Heart right ventricle (tissue), 16 donors: ENCODE data around the gene UACA. TPM values are rescaled to one million over a fixed set of nuclear protein-coding genes. Genes with fewer than 3 reads are reported as not detected.

Experiments used
- ATAC-seq, 8 donors: fragments of 200-7000 bp; cut with Tn5 transposase; one replicate each; pipeline ENCODE4 v1.9.1; 2020; ENCODE audit warnings: mild to moderate bottlenecking in 8 of 8, moderate library complexity in 8 of 8, moderate number of reproducible peaks in 1 of 8
- DNase-seq, 2 donors: peaks; one replicate each; pipeline ENCODE4 v3.0.0-alpha.2; 2020
- H3K27ac ChIP-seq, 10 donors: fragments of 200-600 bp; sonication (generic) in 2 of 10; one replicate each; pipeline versions ENCODE4 v1.5.0 to v1.8.0; 2020 to 2022; ENCODE audit warnings: mild to moderate bottlenecking in 3 of 10
- H3K27me3 ChIP-seq, 7 donors: fragments of 200-600 bp; one replicate each; pipeline ENCODE4 v1.8.0; 2021 to 2022; ENCODE audit warnings: mild to moderate bottlenecking in 2 of 7
- H3K36me3 ChIP-seq, 9 donors: fragments of 200-600 bp; sonication (generic) in 1 of 9; one replicate each; pipeline versions ENCODE4 v1.5.0 to v1.8.0; 2020 to 2022; ENCODE audit warnings: mild to moderate bottlenecking in 2 of 9
- H3K4me1 ChIP-seq, 9 donors: fragments of 200-600 bp; sonication (generic) in 1 of 9; one replicate each; pipeline versions ENCODE4 v1.5.0 to v1.8.0; 2020 to 2022; ENCODE audit warnings: mild to moderate bottlenecking in 4 of 9
- H3K4me3 ChIP-seq, 10 donors: fragments of 200-600 bp; sonication (generic) in 2 of 10; one replicate each; pipeline versions ENCODE4 v1.5.0 to v1.8.0; 2020 to 2022; ENCODE audit warnings: mild to moderate bottlenecking in 7 of 10, moderate library complexity in 2 of 10
- H3K9me3 ChIP-seq, 11 donors: fragments of 200-600 bp in 10 of 11; sonication (generic) in 2 of 11; one replicate each; pipeline versions ENCODE4 v1.5.0 to v1.8.0; 2013 to 2022; ENCODE audit warnings: mild to moderate bottlenecking in 2 of 11, control low read depth in 1 of 11, moderate library complexity in 1 of 11
- CTCF ChIP-seq, 9 donors: fragments of 200-600 bp; sonication (generic) in 2 of 9; IDR thresholded peaks; one replicate each; pipeline versions ENCODE4 v1.5.0 to v1.8.0; 2021 to 2022; ENCODE audit warnings: antibody characterized with exemption in 9 of 9, mild to moderate bottlenecking in 5 of 9, moderate library complexity in 1 of 9
- WGBS, 2 donors: extraction: QIAGEN DNeasy Blood & Tissue Kit; methylation state at CpG; one replicate each; pipeline ENCODE4 v1.1.7; 2013; ENCODE audit warnings: inconsistent platforms in 1 of 2; 5-methylcytosine and 5-hydroxymethylcytosine counted together
- intact Hi-C, 10 donors: fragments of 100-400 bp; cut with DNase I; formaldehyde crosslinking; loops; one replicate each; pipeline versions ENCODE4 v1.11.1 to v1.14.2; 2022
- polyA plus RNA-seq, 2 donors: library from polyadenylated mRNA; stranded (reverse); fragments of 200-250 nt; gene quantifications; one replicate each; pipeline ENCODE4 v1.2.3, GENCODE V29; 2013
- total RNA-seq, 10 donors: library from RNA; stranded (reverse); fragmentation: NEBNext Ultra II Directional in 3 of 10; extraction: Animal tissue kit (Norgen Biotek cat#: 25700) in 3 of 10; gene quantifications; one replicate each; pipeline versions ENCODE4 v1.2.1 to v1.2.4, GENCODE V29; 2021 to 2023
- donor health status: Arrhythmogenic right ventricular cardiomyopathy.
- donor health status: ischemic (EF 13 %, LVEDD 7.1; RV severe dilation, severe dysfunction).
- donor health status: healthy with polysubstance abuse.
- donor health status: DM: no; HTN: yes; CAD: no.
- donor health status: DM: no; HTN: no; CAD: no.
- donor health status: ischemic (EF 25% LVEDD 6.9; RV normal size, moderate dysfunction).
- donor health status: ischemic (EF 25% LVEDD 5.7; RV mildly dilated, moderate dysfunction).
- donor health status: healthy.
- donor health status: DM: yes; HTN: yes; CAD: no.
- donor health status: Ischemic cardiomyopathy.
- donor health status: ischemic (EF 35%, LVEDD 5.7; RV mildly dilated, moderate dysfunction).
- donor health status: nonischemic (EF 11% LVEDD 7.7; RV severe dilation, severe dysfunction).
- donor health status: DM: yes; HTN: yes; CAD: no.
- donor health status: PGD.
- donor health status: ischemic (EF 29% LVEDD 5.4; RV normal size, mild dysfunction).
- donor health status: nonischemic (EF 23%, LVEDD 6.1; RV moderate dilation, normal function).

UACA gene
- total and polyA plus RNA-seq, 12 donors: 14.2 to 75.4 (median 47.1) TPM

DNA sequence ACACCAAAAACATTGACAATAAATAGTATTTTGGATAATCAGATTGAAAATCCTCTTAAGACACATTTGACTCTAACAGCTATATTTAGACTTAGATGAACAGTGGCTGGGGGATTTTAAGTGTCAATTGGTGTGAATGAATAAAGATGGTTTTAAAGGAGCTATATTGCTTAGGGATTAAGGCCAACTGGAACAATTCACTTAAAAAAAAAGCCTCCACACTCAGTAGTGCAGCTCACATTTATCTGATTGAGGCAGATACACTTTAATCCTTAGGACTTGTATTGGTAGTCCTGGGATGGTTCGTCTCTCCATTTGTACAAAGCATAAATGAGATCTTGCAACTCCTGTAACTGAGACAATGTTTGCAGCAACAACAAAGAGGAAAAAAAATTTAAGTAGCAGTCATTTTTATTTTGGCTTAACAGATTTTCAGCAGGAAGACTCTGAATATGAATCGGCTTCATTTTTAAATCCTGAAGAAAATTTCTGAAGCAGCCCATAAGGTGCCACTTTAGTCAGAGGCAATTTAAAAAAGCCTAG is 112.0 kb downstream of the UACA start:
- H3K4me3 ChIP-seq: no peak overlapping the region
- H3K27ac ChIP-seq: no peak overlapping the region
- intact Hi-C loops: no loop called here
- DNase-seq: no peak
- no peak for ATAC-seq
- 94 to 97% methylated on average over 2 of the region's 2 CpGs for WGBS, 2 donors
- H3K27me3 ChIP-seq: no peaks in the 10 kb centered on the region
- peaks cover 0 to 45% (median 14%) of the 10 kb centered on the region in 9 donors for H3K36me3 ChIP-seq
- peaks cover 0 to 7% (median 0%) of the 10 kb centered on the region in 9 donors for H3K4me1 ChIP-seq
- no peak for TF ChIP-seq CTCF (IDR thresholded peaks at IDR 0.05)
- H3K9me3 ChIP-seq: no peaks in the 10 kb centered on the region

GRCh38 chr15:70650567-70651302 is 112.6 kb downstream of the UACA start:
- Histone ChIP-seq H3K36me3 (peaks cover 0 to 39% (median 14%) of the 10 kb centered on the region in 9 donors), H3K27me3 (no peaks in the 10 kb centered on the region), H3K27ac (peak overlapping the region in 1 of 10 donors; percentile 9), H3K9me3 (no peaks in the 10 kb centered on the region), H3K4me3 (no peak overlapping the region), H3K4me1 (peaks cover 0 to 7% (median 0%) of the 10 kb centered on the region in 9 donors)
- no peak for TF ChIP-seq CTCF (IDR thresholded peaks at IDR 0.05)
- DNase-seq (no peak), ATAC-seq (no peak)
- WGBS, 2 donors: 83 to 84% methylated on average over 10 of the region's 10 CpGs
- intact Hi-C loops: no loop called here

DNA sequence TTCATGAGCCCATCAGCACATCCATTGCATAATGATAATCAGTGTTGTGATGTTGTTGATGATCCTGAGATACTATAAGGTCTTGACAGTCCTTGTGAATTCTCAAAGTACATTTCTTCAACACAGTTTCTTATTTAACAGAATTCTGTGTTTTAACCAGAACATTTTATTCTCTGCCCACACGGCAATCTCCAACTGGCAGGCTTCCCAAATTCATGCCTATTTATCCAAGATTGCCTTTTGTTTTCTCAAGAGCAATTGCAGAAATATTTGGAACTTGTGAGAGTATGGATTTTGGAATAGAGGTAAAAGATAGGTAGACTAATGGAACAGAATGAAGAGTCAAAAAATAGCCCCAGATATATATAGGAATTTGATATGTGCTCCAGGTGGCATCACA is 116.0 kb downstream of the UACA start:
- Histone ChIP-seq H3K4me1 (peaks cover 0 to 7% (median 0%) of the 10 kb centered on the region in 9 donors), H3K27ac (no peak overlapping the region), H3K27me3 (no peaks in the 10 kb centered on the region), H3K36me3 (peaks cover 0 to 11% (median 0%) of the 10 kb centered on the region in 9 donors), H3K9me3 (no peaks in the 10 kb centered on the region), H3K4me3 (no peak overlapping the region)
- no peak for TF ChIP-seq CTCF (IDR thresholded peaks at IDR 0.05)
- WGBS, 2 donors: 56 to 57% methylated on average over 1 of the region's 1 CpG
- ATAC-seq (no peak), DNase-seq (no peak)
- intact Hi-C loops: no loop called here

- ATAC-seq (no peak), DNase-seq (no peak)
- Histone ChIP-seq H3K9me3 (no peaks in the 10 kb centered on the region), H3K27me3 (no peaks in the 10 kb centered on the region), H3K4me1 (peaks cover 0 to 7% (median 0%) of the 10 kb centered on the region in 9 donors), H3K27ac (no peak overlapping the region), H3K36me3 (no peaks in the 10 kb centered on the region), H3K4me3 (no peak overlapping the region)
- no peak for TF ChIP-seq CTCF (IDR thresholded peaks at IDR 0.05)
- 35% methylated on average over 1 of the region's 1 CpG for WGBS, 2 donors
- intact Hi-C loops: no loop called here
Measured at GRCh38 chr15:70646169-70646568, 117.2 kb downstream of the UACA start.
